ENCODE data around the gene BBS4.
"Not testable (repeated sequence)": the region's sequence is repeated elsewhere in the genome, so short reads cannot be mapped to it uniquely, and the experiment has no call there.

BBS4 gene, protein sequence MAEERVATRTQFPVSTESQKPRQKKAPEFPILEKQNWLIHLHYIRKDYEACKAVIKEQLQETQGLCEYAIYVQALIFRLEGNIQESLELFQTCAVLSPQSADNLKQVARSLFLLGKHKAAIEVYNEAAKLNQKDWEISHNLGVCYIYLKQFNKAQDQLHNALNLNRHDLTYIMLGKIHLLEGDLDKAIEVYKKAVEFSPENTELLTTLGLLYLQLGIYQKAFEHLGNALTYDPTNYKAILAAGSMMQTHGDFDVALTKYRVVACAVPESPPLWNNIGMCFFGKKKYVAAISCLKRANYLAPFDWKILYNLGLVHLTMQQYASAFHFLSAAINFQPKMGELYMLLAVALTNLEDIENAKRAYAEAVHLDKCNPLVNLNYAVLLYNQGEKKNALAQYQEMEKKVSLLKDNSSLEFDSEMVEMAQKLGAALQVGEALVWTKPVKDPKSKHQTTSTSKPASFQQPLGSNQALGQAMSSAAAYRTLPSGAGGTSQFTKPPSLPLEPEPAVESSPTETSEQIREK

DNA sequence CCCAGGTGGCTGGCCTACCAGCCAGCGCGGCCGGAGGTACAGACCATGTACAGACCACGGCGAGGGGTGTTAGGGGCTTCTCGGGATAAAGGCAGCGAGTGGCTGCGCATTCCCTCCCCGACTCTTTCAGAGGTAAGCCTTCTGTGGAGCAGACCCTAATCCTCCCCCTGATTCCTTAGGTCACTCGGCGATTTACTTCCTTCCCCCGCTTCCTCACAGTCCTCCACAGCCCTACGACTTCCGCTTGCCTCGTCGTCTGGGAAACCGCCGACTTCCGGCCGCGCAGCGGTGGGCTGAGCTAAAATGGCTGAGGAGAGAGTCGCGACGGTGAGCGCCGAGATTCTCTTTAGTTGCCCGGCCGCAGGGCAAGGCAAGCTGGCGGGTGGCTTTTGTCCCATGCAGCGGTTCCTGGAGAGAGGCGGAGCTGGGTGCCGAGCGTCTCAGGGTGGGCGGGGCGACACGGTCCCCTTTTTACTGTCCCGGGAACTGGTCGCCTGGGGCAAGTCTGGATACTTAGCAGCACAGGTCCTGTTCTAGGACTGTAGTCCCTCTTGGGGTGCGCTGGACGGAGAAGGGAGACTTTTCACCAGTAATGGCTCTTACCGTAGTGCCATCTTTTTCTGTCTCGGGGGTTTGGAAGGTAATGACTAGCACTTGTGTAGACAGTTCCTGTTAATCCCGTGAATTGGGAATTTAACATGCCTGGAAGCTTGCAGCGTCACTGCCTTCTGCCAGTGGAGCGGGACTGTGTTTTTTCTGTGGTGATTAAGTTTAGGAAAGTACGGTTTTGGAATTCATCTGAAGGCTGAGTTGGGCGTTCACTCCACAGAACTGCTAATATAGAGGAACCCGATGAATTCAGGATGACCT is at the start of gene BBS4, which contains the start of gene HIGD2B:
Gene BBS4 (plus strand): TSS at position 283 of the 870 bp plus-strand sequence. CDS start 21 bp downstream, at position 304.
Gene HIGD2B (minus strand): TSS at position 258 of the 870 bp plus-strand sequence. CDS start 9,808 bp downstream, outside the sequence.
- TF ChIP-seq, protein P1, sequence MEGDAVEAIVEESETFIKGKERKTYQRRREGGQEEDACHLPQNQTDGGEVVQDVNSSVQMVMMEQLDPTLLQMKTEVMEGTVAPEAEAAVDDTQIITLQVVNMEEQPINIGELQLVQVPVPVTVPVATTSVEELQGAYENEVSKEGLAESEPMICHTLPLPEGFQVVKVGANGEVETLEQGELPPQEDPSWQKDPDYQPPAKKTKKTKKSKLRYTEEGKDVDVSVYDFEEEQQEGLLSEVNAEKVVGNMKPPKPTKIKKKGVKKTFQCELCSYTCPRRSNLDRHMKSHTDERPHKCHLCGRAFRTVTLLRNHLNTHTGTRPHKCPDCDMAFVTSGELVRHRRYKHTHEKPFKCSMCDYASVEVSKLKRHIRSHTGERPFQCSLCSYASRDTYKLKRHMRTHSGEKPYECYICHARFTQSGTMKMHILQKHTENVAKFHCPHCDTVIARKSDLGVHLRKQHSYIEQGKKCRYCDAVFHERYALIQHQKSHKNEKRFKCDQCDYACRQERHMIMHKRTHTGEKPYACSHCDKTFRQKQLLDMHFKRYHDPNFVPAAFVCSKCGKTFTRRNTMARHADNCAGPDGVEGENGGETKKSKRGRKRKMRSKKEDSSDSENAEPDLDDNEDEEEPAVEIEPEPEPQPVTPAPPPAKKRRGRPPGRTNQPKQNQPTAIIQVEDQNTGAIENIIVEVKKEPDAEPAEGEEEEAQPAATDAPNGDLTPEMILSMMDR (IDR thresholded peaks at IDR 0.05) = no peak

DNA sequence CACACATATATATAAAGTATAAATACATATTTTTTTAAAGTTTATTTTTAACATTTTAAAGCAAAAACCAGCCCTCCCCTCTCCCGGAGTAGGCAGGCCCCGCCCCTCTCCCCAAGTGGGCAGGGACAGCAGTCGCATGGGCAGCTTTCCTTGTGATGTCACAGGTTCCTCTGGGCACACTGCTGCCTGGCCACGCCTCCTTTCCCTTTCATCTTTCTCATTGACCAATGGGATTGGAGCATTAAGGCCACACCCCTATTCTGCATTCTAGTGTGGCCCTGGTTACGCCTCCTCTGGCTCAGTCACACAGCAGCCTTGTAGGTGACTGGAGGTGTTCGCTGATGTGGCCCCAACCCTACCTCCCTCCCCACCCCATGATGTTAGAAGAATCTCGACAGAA is 31.6 kb upstream of the BBS4 start, which contains the start of gene GOLGA6B:
Gene GOLGA6B (plus strand): TSS at position 301 of the 400 bp plus-strand sequence. CDS start 41 bp downstream, at position 342.
- TF ChIP-seq, protein P1 (IDR thresholded peaks at IDR 0.05) = not testable (repeated sequence)

DNA sequence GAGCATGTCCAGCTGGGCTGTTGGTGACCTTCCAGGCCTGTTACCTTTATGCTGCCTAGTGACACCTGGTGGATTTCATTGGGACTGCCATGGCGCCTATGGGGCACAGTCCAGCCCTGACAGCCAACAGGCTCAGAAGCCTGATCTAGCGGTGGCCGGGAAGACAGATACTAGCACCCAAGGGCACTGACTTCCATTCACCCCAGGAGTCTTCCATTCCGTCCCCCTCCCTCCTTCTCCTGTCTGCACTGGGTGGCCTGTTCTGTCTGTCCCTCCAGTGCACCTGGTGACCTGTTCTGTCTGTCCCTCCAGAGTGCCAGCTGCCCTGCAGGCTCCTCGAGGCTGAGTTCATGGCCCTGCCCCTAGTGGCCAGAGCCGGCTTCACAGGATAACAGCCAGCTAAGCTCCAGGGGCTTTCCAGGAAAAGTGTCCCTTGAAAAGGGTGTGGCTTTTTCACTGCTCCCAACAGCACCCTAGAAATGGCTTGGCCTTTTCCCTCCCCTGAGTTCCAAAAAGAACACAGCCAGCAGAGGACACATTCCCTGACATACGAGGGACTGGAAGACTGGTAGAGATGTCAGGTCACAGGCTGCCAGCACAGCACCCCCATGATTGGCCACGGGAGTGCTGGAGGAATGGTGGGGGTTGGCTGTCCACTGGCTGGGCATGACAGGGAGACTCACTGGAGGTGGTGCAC is 15.2 kb upstream of the BBS4 start:
- TF ChIP-seq, protein P1 (IDR thresholded peaks at IDR 0.05) = peak; percentile 77

DNA sequence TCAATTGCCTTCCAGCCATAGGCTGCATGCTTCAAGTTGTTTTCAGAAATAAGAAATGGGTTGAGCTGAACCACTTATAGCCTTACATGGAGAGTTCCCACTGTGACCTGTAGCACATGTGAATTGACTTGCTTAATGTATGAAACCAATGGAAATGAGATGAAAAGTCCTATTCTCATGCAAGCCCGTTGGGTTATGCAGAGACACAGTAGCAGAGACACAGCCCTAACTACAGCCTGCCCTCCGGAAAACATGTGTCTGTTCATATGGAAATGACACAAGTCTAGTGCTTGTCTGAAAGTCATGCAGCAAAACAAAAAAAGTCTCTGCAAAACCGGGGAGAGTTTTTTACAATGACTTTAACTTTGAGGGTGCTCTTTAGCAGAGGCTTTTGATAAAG is 14.5 kb upstream of the BBS4 start:
- TF ChIP-seq, protein P1 (IDR thresholded peaks at IDR 0.05) = no peak

DNA sequence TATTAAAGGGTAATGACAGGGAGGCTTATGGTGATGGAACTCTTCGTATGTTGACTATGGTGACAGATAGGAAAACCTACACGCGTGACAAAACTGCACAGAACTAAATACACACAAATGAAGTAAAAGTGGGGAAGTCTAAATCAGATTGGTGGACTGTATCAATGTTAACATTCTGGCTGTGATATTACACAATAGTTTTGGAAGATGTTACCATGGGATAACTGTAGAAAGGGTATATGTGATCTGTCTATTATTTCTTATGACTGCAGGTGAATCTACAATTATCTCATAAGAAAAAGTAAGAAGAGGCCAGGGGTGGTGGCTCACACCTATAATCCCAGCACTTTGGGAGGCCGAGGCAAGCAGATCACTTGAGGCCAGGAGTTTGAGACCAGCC is 9.2 kb upstream of the BBS4 start:
- TF ChIP-seq, protein P1 (IDR thresholded peaks at IDR 0.05) = no peak

DNA sequence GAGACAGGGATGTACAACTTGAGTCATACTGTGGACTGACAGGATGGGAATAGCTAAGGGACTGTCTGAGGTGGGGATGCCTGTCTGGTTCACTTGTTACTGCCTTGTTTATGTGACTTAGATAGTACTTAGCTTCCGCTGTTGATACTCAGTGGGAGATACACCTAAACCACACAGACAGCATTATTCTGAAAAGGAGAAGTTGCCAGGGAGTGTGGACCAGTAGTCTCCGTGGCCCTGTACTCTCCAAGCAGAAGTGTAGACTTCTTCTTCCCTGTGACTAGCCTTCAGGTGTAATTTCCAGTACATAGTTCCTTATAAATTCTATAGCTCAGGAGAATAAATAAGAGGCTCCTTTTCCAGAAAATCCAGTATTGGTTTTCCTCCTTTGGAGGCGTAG is 5.1 kb upstream of the BBS4 start:
- TF ChIP-seq, protein P1 (IDR thresholded peaks at IDR 0.05) = no peak

DNA sequence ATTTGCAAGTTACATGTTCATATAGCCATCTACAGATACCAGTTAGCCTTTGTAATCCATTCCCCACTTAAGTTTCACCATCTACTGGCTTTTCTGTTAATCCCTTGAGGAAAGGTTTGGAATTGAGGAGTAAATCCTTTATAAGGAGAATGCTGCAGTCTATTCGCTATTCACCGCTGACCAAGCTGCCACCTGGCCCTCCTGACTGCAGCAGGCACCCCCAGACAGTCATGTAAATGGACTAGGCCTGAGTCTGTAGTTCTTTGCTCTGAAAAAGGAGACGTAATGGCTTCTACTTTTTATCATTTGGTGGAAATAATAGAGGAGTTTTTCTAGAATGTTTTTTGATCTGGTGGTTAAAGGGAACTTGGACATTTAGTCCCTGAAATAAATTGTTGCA is 3.2 kb upstream of the BBS4 start:
- TF ChIP-seq, protein P1 (IDR thresholded peaks at IDR 0.05) = no peak
